Left renal pelvis (tissue), 4 donors: ENCODE measurements around the gene SLC44A2. TPM values are rescaled to one million over a fixed set of nuclear protein-coding genes. Genes with fewer than 3 reads are reported as not detected.

Experiments used
- polyA plus RNA-seq, 4 donors: library from polyadenylated mRNA; unstranded; fragments of 120-200 nt; gene quantifications; one replicate each; pipeline ENCODE4 v1.2.1, GENCODE V29; 2013; ENCODE audit not compliant: insufficient read length in 4 of 4

The SLC44A2 gene
- polyA plus RNA-seq, 4 donors = 134 to 211 (median 197) TPM

Other genes with a start within 250 kb of the SLC44A2 start
- gene TYK2, start 245.0 kb upstream of the SLC44A2 start, polyA plus RNA-seq = 100 to 1,000 TPM; 102 to 170 (median 113) TPM
- 100 to 1,000 TPM; 106 to 172 (median 139) TPM for gene CDC37, start 222.0 kb upstream of the SLC44A2 start, polyA plus RNA-seq
- gene PDE4A, start 205.0 kb upstream of the SLC44A2 start, polyA plus RNA-seq = 1 to 10 TPM; 2.1 to 4.2 (median 2.8) TPM
- 10 to 100 TPM; 71.2 to 77.2 (median 74.1) TPM for gene KEAP1, start 122.2 kb upstream of the SLC44A2 start, polyA plus RNA-seq
- 1 to 10 TPM; 1.5 to 1.9 (median 1.6) TPM for gene S1PR5, start 108.1 kb upstream of the SLC44A2 start, polyA plus RNA-seq
- 10 to 100 TPM; 17.1 to 37.0 (median 27.8) TPM for gene ATG4D, start 81.6 kb upstream of the SLC44A2 start, polyA plus RNA-seq
- gene KRI1, start 59.5 kb upstream of the SLC44A2 start, polyA plus RNA-seq = 10 to 100 TPM; 26.1 to 39.2 (median 33.6) TPM
- gene CDKN2D, start 56.6 kb upstream of the SLC44A2 start, polyA plus RNA-seq = 10 to 100 TPM in 3 of 4 donors, 1 to 10 TPM in 1; 8.6 to 25.4 (median 10.6) TPM
- gene AP1M2, start 38.2 kb upstream of the SLC44A2 start, polyA plus RNA-seq = 10 to 100 TPM in 3 of 4 donors, 1 to 10 TPM in 1; 1.7 to 60.2 (median 43.2) TPM
- 100 to 1,000 TPM; 209 to 347 (median 284) TPM for gene ILF3, start 28.8 kb downstream of the SLC44A2 start, polyA plus RNA-seq
- gene QTRT1, start 75.9 kb downstream of the SLC44A2 start, polyA plus RNA-seq = 10 to 100 TPM; 37.0 to 80.4 (median 42.7) TPM
- 100 to 1,000 TPM in 3 of 4 donors, 10 to 100 TPM in 1; 68.8 to 166 (median 125) TPM for gene DNM2, start 92.5 kb downstream of the SLC44A2 start, polyA plus RNA-seq
- 10 to 100 TPM; 42.8 to 57.6 (median 48.4) TPM for gene TMED1, start 210.7 kb downstream of the SLC44A2 start, polyA plus RNA-seq
- 1 to 10 TPM; 1.9 to 4.7 (median 2.2) TPM for gene C19orf38, start 222.9 kb downstream of the SLC44A2 start, polyA plus RNA-seq
- gene CARM1, start 246.0 kb downstream of the SLC44A2 start, polyA plus RNA-seq = 10 to 100 TPM; 42.8 to 54.5 (median 48.5) TPM